GM11168 (cell line): ENCODE measurements around the gene PRKAB1.
"Not testable (repeated sequence)": the region's sequence is repeated elsewhere in the genome, so short reads cannot be mapped to it uniquely, and the experiment has no call there.

Experiments
- in situ Hi-C: fragments of 300-500 bp; cut with MboI; formaldehyde crosslinking; loops from one replicate; pipeline ENCODE4 v1.12.0; 2022; ENCODE audit warnings: low sequenced_read_pairs; ENCODE audit not compliant: unreplicated experiment

The PRKAB1 gene

DNA sequence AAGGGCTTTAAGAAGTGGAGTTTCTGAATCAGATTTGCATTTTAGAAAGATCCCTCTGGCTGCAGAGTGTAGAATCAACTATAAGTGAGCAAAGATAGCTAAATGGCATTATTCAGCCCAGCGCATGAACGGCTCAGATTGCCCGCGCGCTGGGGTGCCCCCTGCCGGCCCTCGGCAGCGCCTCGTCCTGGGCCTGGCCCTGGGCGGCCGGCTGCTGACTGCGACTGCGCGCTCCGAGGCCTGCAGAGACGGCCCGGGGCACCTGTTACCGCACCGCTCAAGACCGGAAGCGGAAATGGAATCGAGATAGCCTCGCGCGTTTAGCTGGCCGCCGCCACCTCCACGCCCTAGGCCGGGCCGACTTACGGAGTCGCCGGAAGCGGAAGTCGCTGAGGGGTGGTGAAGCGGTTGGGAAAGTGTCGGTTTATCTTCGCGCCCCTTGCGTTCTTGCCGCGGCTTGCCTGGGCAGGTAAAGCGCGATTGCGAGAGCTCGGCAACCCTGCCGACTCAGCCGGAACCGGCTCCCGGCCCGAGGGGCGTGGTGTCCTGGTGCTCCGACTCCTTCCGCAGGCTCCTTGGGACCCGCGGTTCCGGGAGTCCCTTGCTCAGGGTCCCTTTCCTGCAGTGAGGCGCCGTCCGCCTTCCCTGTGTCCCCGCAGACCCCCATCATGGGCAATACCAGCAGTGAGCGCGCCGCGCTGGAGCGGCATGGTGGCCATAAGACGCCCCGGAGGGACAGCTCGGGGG is at the start of gene PRKAB1:
Gene PRKAB1, plus strand, starts transcription at position 557 of the 747 bp plus-strand sequence. Its CDS starts 112 bp downstream, at position 669.
- in situ Hi-C loops: no loop called here

DNA sequence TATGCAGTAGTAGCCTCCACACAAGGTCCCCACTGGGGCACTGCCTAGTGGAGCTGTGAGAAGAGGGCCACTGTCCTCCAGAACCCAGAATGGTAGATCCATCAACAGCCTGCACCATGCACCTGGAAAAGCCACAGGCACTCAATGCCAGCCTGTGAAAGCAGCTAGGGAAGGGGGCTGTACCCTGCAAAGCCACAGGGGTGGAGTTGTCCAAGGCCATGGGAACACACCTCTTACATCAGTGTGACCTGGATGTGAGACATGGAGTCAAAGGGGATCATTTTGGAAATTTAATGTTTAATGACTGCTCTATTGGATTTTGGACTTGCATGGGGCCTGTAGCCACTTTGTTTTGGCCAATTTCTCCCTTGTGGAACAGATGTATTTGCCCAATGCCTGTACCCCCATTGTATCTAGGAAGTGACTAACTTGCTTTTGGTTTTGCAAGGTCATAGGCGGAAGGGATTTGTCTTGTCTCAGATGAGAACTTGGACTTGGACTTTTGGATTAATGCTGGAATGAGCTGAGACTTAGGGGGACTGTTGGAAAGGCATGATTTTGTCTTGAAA is 49.5 kb upstream of the PRKAB1 start:
- in situ Hi-C loops: not testable (repeated sequence)

GRCh38 chr12:119620490-119620889 is 47.4 kb upstream of the PRKAB1 start:
- in situ Hi-C loops: no loop called here

DNA sequence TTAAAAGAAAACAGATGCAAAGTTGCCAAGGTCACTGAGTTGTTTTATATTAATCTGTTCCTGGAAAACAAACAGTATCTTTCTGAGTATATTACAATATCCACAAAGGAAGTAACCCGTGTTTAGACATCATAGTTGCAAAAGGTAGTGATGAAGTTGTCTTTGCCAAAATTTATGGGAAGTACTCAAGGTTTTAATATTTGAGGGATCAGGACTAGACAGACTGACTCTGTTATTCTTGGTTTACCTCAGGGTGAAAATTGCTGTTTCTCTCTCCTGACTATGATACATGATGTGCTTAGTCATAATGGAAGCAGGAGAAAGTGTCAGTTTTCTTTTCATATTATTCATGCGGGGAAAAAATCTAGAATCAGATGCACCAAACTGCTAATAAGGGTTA is 46.1 kb upstream of the PRKAB1 start:
- in situ Hi-C loops: no loop called here

- in situ Hi-C loops: no loop called here
Observed at GRCh38 chr12:119624966-119625365, 43.0 kb upstream of the PRKAB1 start.

- in situ Hi-C loops: no loop called here
Observed at GRCh38 chr12:119627019-119627643, 40.8 kb upstream of the PRKAB1 start.

DNA sequence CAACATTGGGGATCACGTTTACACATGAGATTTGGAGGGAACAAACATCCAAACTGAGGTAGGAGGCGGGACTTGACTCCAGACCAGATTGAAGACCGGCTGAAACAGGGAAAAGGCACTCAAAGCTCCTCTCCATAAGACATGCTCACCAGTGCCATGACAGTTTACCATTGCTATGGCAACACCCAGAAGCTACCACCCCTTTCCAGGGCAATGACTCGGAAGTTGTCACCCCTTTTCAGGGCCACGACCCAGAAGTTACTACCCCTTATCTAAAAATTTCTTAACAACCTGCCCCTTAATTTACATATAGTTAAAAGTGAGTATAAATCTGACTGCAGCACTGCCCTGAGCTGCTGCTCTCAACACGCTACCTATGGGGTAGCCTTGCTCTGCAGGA is 40.2 kb upstream of the PRKAB1 start:
- in situ Hi-C loops: no loop called here

GRCh38 chr12:119630223-119630780 is 37.6 kb upstream of the PRKAB1 start:
- in situ Hi-C loops: no loop called here

GRCh38 chr12:119630962-119631550 is 36.9 kb upstream of the PRKAB1 start:
- in situ Hi-C loops: no loop called here

GRCh38 chr12:119631930-119632678 is 35.8 kb upstream of the PRKAB1 start:
- in situ Hi-C loops: no loop called here

DNA sequence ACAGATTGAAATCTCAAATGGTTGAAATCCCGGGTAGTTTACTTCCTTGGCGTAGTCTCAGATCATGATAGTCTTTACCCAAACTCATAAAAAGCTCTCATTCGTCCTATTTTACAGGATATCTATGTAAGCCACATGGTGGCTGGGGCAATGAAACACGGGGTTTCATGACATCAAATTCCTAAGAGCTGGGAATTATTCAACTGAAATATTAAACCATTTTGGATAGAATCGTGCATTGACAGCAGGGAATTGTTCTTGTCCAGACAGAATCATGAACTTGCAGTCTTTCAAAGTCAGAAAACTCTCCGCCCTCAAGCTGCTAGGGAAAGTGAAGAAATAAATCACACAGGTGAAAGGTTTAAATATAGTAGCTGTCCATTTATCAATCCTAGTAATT is 33.2 kb upstream of the PRKAB1 start:
- in situ Hi-C loops: no loop called here

DNA sequence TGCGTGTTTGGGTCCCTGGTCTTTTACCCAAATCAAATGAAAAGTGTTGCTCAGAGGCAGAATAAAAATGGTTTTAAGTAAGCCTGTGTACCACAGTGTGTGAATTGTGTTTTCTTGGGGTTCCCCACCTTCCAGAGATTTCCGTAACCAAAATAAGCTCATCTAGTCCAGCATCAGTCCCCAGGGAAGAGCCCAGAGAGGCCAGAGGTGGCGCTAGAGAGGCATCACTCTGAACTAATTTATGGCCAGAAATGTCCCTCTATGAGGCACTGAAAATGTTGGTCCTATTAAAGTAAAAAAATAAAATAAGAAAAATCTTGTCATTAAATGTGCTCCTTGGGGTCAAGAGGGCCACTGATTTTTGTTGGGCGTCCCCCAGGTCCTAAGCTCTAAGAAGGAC is 24.9 kb upstream of the PRKAB1 start:
- in situ Hi-C loops: no loop called here

- in situ Hi-C loops: no loop called here
Observed at GRCh38 chr12:119644930-119645329, 23.0 kb upstream of the PRKAB1 start.

DNA sequence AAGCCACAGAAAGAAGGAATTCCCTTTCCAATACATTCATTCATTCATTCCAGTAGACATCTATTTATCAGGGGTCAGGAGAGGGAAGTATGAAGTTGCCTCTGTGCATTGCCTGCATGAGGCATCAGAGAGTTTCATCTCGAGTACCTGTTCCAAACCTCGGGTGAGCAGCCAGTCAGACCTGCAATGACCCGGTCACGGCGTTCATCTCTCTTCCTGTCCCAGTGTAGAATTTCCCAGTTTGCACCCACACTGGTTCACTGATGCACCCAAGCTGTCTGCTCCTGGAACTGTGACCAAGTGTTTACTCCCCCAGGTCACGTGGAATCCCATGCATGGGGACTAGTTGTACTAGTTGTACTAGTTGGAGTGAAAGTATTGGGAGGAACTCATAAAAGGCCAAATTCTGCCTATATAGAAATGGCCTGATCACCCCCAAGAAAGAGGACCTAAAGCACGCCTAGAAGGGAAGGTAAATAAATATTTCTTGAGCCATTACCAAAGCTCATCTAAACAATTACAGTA is 22.3 kb upstream of the PRKAB1 start:
- in situ Hi-C loops: no loop called here

DNA sequence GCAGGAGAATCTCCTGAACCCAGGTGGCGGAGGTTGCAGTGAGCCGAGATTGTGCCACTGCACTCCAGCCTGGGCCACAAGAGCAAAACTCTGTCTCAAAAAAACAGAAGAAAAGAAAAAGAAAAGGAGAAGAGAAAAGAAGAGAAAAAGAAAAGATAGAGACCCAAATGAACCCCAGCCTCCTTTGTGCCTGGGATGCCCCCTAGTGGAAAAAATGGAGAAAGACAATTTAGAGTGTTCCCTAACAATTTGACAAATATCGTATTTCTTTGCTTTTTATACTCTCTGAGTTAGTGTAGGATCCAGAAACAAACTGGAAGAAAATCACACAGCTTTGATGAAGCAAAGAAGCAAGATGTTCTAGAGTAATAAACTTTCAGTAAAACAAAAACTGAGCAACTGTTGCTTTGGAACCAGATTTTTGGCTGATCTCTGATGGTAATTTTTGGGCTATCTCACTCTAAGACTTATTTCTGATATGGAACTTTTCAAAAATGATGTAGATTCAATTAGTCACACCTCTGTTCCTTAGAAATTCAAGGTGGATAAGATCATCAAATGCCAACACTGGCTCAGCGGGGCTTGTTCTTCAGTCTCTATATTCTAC is 18.6 kb upstream of the PRKAB1 start:
- in situ Hi-C loops: no loop called here

- in situ Hi-C loops: no loop called here
Observed at GRCh38 chr12:119652665-119653064, 15.3 kb upstream of the PRKAB1 start.

DNA sequence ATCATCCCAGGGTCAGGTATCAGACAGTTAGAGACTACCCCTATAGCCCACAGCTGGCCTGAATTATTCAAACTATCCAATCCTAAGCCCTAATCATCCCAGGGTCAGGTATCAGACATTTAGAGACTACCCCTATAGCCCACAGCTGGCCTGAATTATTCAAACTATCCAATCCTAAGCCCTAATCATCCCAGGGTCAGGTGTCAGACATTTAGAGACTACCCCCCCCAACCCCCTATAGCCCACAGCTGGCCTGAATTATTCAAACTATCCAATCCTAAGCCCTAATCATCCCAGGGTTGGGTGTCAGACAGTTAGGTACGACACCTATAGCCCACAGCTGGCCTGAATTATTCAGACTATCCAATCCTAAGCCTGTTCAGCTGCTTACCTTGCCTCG is 10.9 kb upstream of the PRKAB1 start:
- in situ Hi-C loops: not testable (repeated sequence)

DNA sequence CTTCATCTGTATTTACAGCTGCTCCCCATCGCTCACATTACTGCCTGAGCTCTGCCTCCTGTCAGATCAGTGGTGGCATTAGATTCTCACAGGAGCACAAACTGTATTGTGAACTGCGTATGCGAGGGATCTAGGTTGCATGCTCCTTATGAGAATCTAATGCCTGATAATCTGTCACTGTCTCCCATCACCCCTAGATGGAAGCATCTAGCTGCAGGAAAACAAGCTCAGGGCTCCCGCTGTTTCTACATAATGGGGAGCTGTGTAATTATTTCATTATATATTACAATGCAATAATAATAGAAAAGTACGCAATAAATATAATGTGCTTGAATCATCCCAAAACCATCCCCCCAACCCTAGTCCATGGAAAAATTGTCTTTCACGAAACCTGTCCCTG is 9.8 kb upstream of the PRKAB1 start:
- in situ Hi-C loops: not testable (repeated sequence)

- in situ Hi-C loops: no loop called here
Observed at GRCh38 chr12:119659289-119659897, 8.5 kb upstream of the PRKAB1 start.
